NCI-H524 treated with DMSO at 0.1 percent for 48 hours (cell line): ENCODE results near the gene PGC.

Experiments
- DNase-seq: peaks from one replicate; lab custom pipeline; 2025; lab: John Stamatoyannopoulos, UW

Gene PGC

DNA sequence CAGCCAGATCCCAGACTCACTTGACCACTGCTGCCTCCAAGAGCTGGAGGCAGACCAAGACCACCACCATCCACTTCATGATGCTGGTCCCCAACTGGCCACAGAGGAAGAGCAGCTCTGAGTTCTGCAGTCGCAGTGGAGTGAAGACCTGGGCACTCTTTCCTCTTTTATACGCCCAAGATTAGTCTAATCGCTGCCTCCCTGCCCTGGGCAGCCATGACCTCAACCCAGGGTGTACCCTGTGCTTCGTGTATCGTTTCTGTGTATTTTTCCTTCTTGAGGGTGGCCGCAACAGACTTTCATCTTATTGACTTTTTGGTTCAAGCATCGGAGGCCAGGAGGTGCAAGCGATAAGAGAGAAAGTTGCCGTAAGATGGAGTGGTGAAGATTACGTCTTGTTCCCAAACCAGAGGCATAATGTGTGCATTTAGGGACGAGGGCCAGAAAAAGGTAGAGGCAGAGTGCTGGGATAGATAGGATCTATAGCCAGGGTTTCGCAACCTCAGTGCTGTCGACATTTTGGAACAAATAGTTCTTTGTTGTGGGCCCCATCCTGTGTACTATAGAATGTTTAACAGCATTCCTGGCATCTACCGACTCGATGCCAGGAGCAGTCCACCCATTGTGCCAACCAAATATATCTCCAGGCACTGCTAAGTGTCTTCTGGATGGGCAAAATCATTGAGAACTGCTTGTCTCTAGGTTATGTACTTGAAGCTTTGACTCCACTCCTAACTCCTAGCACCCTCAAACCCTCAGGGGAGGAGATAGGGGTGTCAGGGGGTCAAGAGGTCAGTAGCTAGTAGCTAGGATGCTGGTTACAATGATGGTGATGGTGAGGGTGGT lies at the start of gene PGC:
Gene PGC, minus strand, starts transcription at position 142 of the 846 bp plus-strand sequence. Its CDS starts 63 bp downstream, at position 79.
- no peak for DNase-seq

DNA sequence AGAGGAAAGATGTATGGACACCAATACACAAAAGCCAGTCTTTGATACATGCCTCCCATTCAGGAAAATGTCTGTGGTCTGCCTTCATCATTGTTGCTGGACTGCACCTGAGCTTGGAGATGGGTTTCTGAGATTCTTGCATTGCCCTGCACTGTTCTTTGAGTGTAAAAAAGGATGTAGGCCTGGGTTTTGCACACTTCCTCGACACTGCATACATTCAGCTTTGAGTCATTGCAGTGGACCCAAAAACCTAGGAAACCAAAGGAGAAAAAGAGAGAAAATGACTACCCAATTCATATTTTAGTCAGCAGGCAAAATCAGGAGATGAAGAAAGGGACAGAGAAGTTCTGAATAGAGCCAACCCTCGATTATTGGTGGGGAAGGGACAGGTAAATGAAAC lies 49.3 kb upstream of the PGC start:
- no peak for DNase-seq

GRCh38 chr6:41791984-41792383 lies 44.8 kb upstream of the PGC start:
- no peak for DNase-seq

GRCh38 chr6:41791305-41791704 lies 44.1 kb upstream of the PGC start:
- DNase-seq, result no peak

- DNase-seq, result no peak
Observed at GRCh38 chr6:41790045-41790444, 42.8 kb upstream of the PGC start.

DNA sequence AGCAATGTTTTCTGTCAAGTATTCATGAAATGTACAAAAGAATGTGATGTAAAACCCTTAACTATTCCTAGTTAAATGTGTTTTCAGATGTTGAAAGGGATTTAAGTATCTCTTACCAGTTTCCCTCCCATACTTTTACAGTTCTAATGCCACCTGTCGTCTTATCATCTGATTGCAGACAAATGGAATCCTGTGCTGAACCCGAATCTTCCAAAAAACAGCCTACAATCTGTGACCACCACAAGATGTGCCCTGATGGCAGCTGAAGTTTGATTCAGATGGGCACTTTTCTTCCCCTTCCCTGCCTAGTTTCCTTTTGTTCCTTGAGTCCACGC lies 42.2 kb upstream of the PGC start:
- no peak for DNase-seq

DNA sequence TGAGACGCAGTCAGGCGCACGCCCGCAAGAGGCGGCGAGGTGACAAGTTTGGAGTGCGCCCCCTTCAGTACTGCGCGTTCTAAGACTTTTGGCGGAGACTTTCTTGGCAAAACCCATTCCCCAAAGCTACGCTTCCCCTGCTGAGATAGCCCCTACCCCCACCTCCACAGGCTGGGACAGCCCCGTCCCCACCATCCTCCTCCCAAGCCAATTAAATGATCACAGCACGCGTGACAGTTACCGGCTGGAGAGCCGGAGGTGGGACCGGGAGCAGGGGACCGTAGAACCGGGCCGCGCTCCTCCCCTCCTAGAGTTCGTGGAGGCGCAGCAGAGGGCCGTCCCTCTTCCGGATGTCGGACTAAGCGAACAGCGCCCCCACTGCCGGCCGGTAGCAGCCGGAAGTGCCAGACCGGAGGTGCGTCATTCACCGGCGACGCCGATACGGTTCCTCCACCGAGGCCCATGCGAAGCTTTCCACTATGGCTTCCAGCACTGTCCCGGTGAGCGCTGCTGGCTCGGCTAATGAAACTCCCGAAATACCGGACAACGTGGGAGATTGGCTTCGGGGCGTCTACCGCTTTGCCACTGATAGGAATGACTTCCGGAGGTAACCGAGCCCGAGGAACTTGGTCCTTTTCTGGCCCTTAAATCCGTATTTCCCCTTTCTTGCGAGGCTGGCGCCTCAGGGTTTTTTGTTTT lies 40.2 kb upstream of the PGC start, which contains the start of gene TOMM6:
Gene TOMM6, plus strand, starts transcription at position 476 of the 699 bp plus-strand sequence. Its CDS starts 4 bp downstream, at position 480.
- DNase-seq, result peak; percentile 75

- no peak for DNase-seq
Observed at GRCh38 chr6:41786451-41787218, 39.4 kb upstream of the PGC start.

DNA sequence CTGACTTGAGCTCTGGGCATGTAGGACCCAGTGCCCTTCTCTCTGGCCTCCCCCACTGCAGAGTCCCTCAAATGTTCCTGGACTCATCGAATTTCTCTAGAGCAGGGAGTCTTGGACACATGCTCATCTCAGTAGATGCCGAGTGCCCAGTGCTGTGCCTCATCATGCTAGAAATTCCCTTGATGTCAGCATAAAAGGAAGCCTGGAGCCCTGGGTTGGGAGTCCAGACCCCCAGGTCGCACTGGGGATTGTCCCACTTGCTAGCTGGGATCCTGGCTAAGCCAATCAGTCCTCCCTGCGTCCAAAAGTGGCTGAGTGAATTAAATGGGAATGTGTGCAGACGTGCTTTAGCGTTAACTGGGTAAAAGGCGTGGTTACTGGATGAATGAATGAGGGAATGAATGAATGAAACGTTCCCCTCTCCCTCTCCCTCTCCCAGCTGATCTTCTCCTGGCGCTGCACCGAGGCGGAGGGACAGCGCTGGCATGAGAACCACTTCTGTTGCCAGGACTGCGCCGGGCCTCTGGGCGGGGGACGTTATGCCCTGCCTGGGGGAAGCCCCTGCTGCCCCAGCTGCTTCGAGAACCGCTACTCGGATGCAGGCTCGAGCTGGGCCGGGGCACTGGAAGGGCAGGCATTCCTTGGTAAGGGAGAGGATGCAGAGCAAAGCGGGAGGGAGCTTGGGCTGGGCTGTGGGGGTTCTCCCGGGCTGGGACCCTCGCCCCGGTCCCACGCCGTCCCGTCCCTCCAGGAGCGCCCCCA lies 38.7 kb upstream of the PGC start:
- DNase-seq, result no peak

GRCh38 chr6:41785254-41785653 lies 38.1 kb upstream of the PGC start:
- no peak for DNase-seq

- no peak for DNase-seq
Observed at GRCh38 chr6:41784581-41785171, 37.5 kb upstream of the PGC start.

DNA sequence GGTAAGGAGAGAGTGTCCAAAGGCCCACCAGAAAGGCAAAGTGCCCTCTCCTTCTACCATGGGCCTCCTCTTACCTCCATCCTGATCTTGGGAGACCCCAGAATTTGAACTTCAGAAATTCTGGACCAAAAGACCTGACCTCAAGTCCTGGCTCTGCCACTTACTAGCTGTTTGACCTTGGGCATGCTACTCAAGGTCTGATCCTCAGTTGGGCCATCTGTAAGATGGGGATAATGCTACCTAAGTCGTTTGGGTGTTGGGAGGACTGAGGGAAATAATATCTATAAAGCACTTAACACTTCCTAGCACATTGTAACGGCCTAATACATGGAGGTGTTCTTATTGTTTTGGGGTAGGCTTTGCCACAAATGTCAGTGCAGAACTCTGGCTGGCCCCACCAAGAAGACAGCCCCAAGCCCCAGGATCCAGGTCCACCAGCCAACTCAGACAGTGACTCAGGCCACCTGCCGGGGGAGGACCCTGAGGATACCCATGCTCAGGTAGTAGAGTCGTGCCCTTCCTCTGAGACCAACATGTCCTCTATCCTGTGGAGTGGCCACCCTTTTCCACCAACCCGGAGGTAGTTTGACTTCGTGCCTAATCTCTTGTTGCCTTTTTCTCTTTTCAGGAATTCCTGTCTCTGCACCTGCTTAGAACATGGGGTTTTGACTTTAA lies 36.0 kb upstream of the PGC start:
- DNase-seq, result no peak

GRCh38 chr6:41781366-41781730 lies 34.2 kb upstream of the PGC start:
- DNase-seq, result no peak

DNA sequence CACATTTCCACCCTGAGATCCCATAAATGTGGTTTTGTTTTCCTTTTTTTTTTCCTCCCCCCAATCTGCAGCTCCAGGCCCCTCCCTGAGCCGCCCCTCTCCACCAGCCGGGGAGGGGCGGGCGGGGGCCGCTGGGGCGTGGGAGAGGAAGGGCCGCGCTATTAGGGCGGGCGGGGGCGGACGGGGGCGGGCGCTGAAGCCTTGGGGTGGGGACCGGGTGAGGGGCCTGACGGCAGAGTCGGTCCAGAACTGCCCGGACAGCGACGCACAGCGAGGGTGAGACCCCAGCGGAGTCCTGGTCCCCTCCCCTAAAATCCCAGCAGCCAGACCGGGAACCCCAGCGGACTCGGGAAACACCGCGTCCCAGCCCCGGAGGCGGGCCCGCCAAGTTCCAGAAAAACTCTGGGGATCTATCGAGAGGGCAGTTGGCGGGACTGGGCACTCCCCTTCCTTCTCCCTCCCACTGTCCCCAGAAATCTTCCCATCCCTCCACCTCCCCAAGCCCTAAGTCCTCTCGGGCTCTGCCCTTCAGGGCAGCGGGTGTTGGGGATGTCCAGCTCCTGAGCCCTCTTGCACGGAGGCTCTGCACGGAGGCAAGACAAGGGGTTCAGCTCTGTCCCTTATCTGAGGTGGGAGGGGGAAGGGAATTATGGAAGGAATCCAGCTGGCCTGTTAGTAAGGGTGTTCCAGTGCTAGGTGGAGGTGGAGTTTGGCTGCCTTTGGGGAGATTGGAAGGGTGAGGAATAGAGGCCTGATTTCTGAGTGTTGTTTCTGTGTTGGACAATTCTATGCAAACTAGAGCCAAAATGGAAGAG lies 33.6 kb upstream of the PGC start, which contains the start of gene PRICKLE4:
Gene PRICKLE4, plus strand, starts transcription at position 232 of the 815 bp plus-strand sequence. CDS start 2,692 bp downstream, outside the sequence.
- DNase-seq, result no peak

- DNase-seq, result peak; percentile 45
Observed at GRCh38 chr6:41779788-41780550, 32.8 kb upstream of the PGC start, which contains the start of gene FRS3. TSS of gene FRS3 (minus strand) at chr6:41779900. CDS start at chr6:41776987, 2,913 bp downstream.

GRCh38 chr6:41779336-41779735 lies 32.1 kb upstream of the PGC start:
- no peak for DNase-seq

DNA sequence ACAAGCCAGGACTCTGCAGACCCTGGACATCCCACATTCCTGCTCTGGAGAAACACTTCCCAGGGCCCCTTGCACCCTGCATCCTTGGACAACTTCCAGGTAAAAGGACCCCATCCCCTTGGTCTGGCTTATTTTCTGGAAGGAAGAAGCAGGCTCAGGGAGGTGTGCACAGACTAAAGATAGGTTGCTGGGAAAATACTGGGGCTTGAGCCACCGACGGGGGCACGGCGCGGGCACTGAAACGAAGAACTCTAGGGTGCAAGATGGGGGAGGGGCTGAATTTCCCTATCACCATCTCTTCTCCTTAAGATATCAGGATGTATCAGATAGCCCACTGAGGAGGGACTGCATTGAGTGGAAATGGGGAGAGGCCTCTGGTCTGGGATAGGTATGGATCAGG lies 31.7 kb upstream of the PGC start:
- DNase-seq, result no peak

DNA sequence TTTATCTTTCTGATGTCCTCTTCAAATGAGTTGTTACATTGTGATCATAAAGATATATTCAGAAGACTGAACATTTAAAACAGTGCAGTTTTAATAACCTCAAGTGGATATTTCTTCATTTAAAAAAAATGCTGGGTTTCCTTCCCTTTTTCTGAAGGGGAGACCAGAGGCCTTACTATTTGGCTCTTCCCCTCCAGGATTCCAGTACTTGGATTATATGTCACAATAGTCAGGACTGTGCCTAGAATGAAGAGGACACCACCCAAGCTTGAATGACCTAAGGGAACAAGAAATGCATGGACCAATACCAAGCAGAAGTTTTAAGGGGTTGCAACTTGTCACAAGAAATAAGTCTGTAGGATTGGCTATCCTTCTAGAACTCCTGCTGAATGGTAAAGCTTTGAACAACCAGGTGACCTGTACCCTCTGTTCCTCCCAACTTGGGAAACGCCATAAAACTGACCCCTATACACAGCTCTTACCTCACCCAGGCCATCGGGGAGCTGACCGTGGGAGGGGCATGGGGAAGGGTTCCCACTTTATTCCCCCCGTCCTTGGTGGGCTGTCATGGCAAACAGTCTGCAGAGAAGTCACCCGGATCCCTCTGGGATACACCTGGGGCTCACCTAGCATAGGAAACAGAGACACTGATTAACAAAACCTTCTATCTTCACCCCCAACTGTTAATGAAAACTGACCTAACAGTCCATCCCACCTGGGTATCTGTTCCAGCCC lies 30.5 kb upstream of the PGC start:
- DNase-seq, result no peak
